Melanocyte of skin (primary cell): ENCODE results near the gene EDA2R. TPM values are rescaled to one million over a fixed set of nuclear protein-coding genes. Genes with fewer than 3 reads are reported as not detected.

Source experiments
- small RNA-seq, 2 donors: library from RNA; depleted of rRNA; stranded (forward); fragments of <200 nt; gene quantifications; one replicate each; pipeline ENCODE3, GENCODE V24; 2012
- total RNA-seq, 2 donors: library from RNA; depleted of rRNA; stranded (reverse); fragments of >200 nt; gene quantifications; 2 replicates each; pipeline ENCODE4 v1.2.3, GENCODE V29; 2012

Gene EDA2R, protein sequence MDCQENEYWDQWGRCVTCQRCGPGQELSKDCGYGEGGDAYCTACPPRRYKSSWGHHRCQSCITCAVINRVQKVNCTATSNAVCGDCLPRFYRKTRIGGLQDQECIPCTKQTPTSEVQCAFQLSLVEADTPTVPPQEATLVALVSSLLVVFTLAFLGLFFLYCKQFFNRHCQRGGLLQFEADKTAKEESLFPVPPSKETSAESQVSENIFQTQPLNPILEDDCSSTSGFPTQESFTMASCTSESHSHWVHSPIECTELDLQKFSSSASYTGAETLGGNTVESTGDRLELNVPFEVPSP
- 1 to 10 TPM; 2.0 to 3.1 TPM for total RNA-seq

DNA sequence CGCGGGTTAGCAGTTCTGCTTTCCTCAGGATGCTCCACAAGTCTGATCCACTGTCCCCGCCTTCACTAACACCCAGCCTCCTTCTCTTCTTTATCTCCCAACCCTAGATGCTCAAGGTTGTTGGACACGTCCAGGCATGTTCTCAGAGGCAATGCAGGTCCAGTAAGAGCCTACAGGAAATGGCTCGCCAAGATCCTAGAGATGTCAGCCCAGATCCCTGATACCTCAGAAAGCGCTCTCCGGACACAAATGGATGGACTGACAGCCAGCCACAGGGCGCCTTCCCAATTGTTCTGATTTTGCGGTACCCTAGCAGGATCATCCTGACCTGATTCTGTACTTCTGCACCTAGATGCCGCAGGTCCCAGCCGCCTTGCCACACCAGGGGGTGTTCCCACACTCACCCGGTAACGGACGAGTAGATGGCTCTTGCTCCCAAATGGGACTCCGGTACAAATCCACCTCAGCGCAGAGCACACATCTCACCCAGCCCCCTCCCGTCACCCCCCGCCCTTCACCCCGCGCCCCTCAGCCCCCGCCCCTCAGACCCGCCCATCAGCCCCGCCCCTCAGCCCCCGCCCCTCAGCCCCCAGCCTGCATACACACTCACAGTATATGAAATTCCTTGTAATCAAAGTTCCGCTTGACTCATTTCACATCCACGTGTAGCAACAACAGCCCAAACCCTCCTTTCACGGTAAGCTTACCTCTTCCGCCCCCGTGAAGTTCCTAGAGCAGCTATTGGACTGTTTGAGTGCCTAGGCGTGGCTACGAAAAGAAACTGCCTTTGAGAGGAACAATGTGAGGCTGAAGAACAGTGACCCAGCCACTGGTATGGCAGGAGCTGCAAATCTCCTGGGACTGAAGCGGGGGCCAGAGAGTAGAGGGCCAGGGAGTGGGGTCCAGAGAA, at the start of gene EDA2R:
TSS of gene EDA2R (minus strand) at position 488 of the 910 bp plus-strand sequence. CDS start 23,058 bp downstream, outside the sequence.

Small RNA genes lying within 50 kb of the gene (small RNA-seq; reads per million reads assigned to genes)
- 0 reads per million in 2 donors for gene RNU6-394P
